Epidermal melanocyte (primary cell): ENCODE measurements around the gene SYMPK.

Source experiments
- DNase-seq: peaks from one replicate; pipeline ENCODE4 v3.0.0; 2011; ENCODE audit warnings: low spot score; ENCODE audit not compliant: insufficient read length

SYMPK gene

DNA sequence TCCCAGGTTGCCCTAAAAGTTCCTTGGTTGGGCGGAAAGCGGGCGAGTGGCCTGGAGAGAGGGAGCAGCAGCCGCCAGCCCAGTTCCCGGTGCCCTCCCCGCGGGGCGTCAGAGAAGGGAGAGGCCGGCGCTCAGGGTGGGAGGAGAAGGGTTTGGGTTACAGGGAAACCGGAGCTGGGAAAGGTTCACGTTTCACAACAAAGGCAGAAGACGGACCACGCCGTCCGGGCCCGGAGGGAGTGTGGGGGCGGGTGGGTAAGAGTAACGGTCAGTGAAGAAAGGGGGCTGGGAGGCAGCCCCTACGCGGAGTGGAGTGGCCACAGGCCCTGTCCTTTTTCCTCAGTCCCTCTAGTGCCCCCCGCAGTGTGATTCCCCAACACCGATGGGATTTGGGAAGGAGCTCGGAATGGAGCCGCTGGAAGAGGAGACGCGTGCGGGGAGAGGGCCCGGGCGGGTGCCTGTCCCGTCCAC is 95.5 kb downstream of the SYMPK start:
- DNase-seq: no peak

GRCh38 chr19:45766869-45767346 is 96.0 kb downstream of the SYMPK start:
- DNase-seq: no peak

- no peak for DNase-seq
Observed at GRCh38 chr19:45766296-45766868, 96.6 kb downstream of the SYMPK start.

DNA sequence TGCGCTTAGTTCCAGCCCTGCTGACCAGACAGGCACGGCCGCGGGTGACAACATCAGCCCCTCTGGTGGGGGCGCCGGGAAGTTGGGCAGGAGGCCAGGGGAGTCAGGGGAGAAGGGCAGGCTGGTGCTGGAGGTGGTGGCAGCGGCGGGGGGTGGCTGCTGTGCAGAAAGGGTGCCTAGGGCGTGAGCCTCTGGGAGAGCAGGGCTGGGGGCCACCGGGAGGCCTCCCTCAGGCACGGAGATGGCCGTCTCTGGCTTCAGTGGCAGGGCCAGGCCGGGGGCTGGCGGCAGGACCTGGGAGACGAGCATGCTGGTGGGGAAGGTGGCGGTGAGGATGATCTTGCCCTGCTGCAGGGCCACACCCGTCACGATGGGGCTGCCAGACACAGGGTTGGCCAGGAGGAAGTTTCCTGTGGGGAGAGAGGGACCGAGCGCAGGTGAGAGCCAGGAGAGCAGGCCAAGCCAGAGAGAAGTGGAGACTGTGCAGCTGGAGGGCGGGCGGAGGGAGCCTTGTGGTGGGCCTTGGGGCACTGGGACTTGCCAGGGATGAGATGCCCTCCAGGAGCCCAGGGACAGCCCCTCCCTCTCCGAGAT is 97.1 kb downstream of the SYMPK start:
- no peak for DNase-seq
